K562 (cell line): ENCODE measurements around the gene RASAL1. TPM values are rescaled to one million over a fixed set of nuclear protein-coding genes. Genes with fewer than 3 reads are reported as not detected.
A peak's percentile ranks its signal among the peaks of the same experiment; 100 is the strongest.

Experiments
- ATAC-seq: fragments of 200-7000 bp; cut with Tn5 transposase; 3 replicates; pipeline ENCODE4 v1.9.1; 2020; ENCODE audit warnings: moderate library complexity
- BruUV-seq: library from RNA; stranded (reverse); fragments of 400-500 nt; replicated peaks from 2 replicates; lab custom pipeline; 2021; lab: Mats Ljungman, UMichigan
- CTCF ChIA-PET: fragments of 300-600 bp; formaldehyde crosslinking; extraction: SDS; loops from one replicate; lab custom pipeline; 2021; ENCODE audit warnings: low intra/inter-chr PET ratio; lab: Yijun Ruan, JAX
- POLR2A ChIA-PET: fragments of 300-600, 350-650 bp; sonication (Branson Sonifier 250); formaldehyde crosslinking; extraction: SDS; loops from one replicate; lab custom pipeline; 2021; ENCODE audit warnings: antibody characterized with exemption, inconsistent platforms; lab: Yijun Ruan, JAX
- DNase-seq, 4 experiments: peaks; one replicate each; pipeline versions ENCODE4 v3.0.0 to v3.0.0-alpha.2; 2011 to 2018; ENCODE audit warnings: low spot score in 3 of 4, mixed read lengths in 3 of 4; ENCODE audit errors: extremely low read depth in 1 of 4
- FAIRE-seq: peaks from 2 replicates; lab custom pipeline; 2011; peaks lifted over from hg19 to GRCh38; lab: Jason Lieb, UNC
- H2AFZ ChIP-seq: 2 replicates; pipeline ENCODE4 v1.6.0; 2011; ENCODE audit warnings: low read depth, low read length, control low read depth, inconsistent platforms
- H3K27ac ChIP-seq: fragments of 200-600 bp; 3 replicates; pipeline ENCODE4 v1.8.0; 2011; ENCODE audit warnings: low read depth, mild to moderate bottlenecking, control low read depth, inconsistent platforms, low read length, moderate library complexity, mixed read lengths; ENCODE audit errors: extremely low read depth
- H3K27me3 ChIP-seq, 2 experiments: fragments of 300-600 bp in 1 of 2; 2 replicates in 1 of 2; 3 replicates in 1 of 2; pipeline versions ENCODE4 v1.6.0 to v1.8.0; 2011; ENCODE audit warnings: inconsistent platforms in 2 of 2, low read length in 2 of 2, mild to moderate bottlenecking in 1 of 2, mixed read lengths in 1 of 2, moderate library complexity in 1 of 2; ENCODE audit not compliant: control insufficient read depth in 2 of 2, insufficient read depth in 2 of 2
- H3K36me3 ChIP-seq: fragments of 300-600 bp; 3 replicates; pipeline ENCODE4 v1.8.0; 2011; ENCODE audit warnings: mild to moderate bottlenecking, low read length, inconsistent platforms; ENCODE audit not compliant: control insufficient read depth, insufficient read depth
- H3K4me1 ChIP-seq, 2 experiments: fragments of 200-600 bp in 1 of 2; replicated peaks in 1 of 2; 2 replicates in 1 of 2; 3 replicates in 1 of 2; pipeline versions ENCODE4 v1.5.1 to v1.8.0; 2011; ENCODE audit warnings: inconsistent platforms in 2 of 2, low read length in 2 of 2, mild to moderate bottlenecking in 1 of 2, mixed read lengths in 1 of 2, moderate library complexity in 1 of 2; ENCODE audit not compliant: control insufficient read depth in 2 of 2, insufficient read depth in 2 of 2
- H3K4me2 ChIP-seq: 2 replicates; pipeline ENCODE4 v1.6.1; 2011; ENCODE audit warnings: low read length, control low read depth, inconsistent platforms, mixed read lengths; ENCODE audit not compliant: insufficient read depth
- H3K4me3 ChIP-seq: fragments of 200-600 bp; sonication (generic), shearing (Covaris generic); 2 replicates; pipeline ENCODE4 v1.5.1; 2016; ENCODE audit warnings: control low read depth, inconsistent platforms
- H3K79me2 ChIP-seq: fragments of 200-600 bp; 3 replicates; pipeline ENCODE4 v1.8.0; 2011; ENCODE audit warnings: low read length, inconsistent platforms; ENCODE audit not compliant: control insufficient read depth, insufficient read depth
- H3K9ac ChIP-seq, 2 experiments: 2 replicates each; pipeline versions ENCODE4 v1.6.0 to v1.6.1; 2011; ENCODE audit warnings: low read depth in 2 of 2, low read length in 2 of 2, control low read depth in 1 of 2, inconsistent platforms in 1 of 2, mild to moderate bottlenecking in 1 of 2, mixed read lengths in 1 of 2; ENCODE audit not compliant: insufficient read depth in 1 of 2
- H3K9me1 ChIP-seq: one replicate; pipeline ENCODE4 v1.6.0; 2011; ENCODE audit warnings: inconsistent platforms, mild to moderate bottlenecking, low read length, moderate library complexity; ENCODE audit not compliant: control insufficient read depth, insufficient read depth
- H3K9me3 ChIP-seq: replicated peaks from 2 replicates; pipeline ENCODE4 v1.5.1; 2011; ENCODE audit warnings: low read depth, low read length, inconsistent platforms; ENCODE audit not compliant: control insufficient read depth, insufficient read depth
- H4K20me1 ChIP-seq: replicated peaks from 2 replicates; pipeline ENCODE4 v1.6.1; 2011; ENCODE audit warnings: low read length, inconsistent platforms, mixed read lengths; ENCODE audit not compliant: control insufficient read depth, insufficient read depth
- BCOR ChIP-seq: fragments of 450-650 bp; IDR thresholded peaks from 2 replicates; pipeline ENCODE4 v1.6.1; 2016
- CHD4 ChIP-seq: fragments of 200-600 bp; sonication (generic); IDR thresholded peaks from 3 replicates; pipeline ENCODE4 v1.6.1; 2012; ENCODE audit warnings: low read depth, mild to moderate bottlenecking, mixed read lengths, low read length, inconsistent platforms; ENCODE audit not compliant: insufficient read depth, insufficient replicate concordance, poor library complexity, severe bottlenecking
- EHMT2 ChIP-seq: fragments of 450-650 bp; IDR thresholded peaks from 2 replicates; pipeline ENCODE4 v1.6.1; 2018; ENCODE audit warnings: antibody characterized with exemption
- KDM1A ChIP-seq, 2 experiments: fragments of 450-650 bp; IDR thresholded peaks; 2 replicates each; pipeline ENCODE4 v1.6.1; 2016; ENCODE audit warnings: mild to moderate bottlenecking in 2 of 2
- RBM25 ChIP-seq: fragments of 200-400 bp; formaldehyde crosslinking; IDR thresholded peaks from 2 replicates; pipeline ENCODE4 v1.6.1; 2018; ENCODE audit warnings: low read length, low read depth, moderate library complexity; ENCODE audit not compliant: severe bottlenecking
- ZFP36 ChIP-seq: fragments of 150-350 bp; IDR thresholded peaks from 2 replicates; pipeline ENCODE4 v1.6.1; 2018; ENCODE audit warnings: low read length, low read depth; ENCODE audit not compliant: partially characterized antibody
- WGBS: fragments of 100-300 bp; shearing (Covaris generic); methylation state at CpG from one replicate; pipeline ENCODE4 v1.1.6; 2016; ENCODE audit warnings: low coverage, mixed read lengths; ENCODE audit not compliant: insufficient coverage; ENCODE audit errors: missing lambda C conversion rate; 5-methylcytosine and 5-hydroxymethylcytosine counted together
- in situ Hi-C: fragments of 300-500 bp; cut with MboI; formaldehyde crosslinking; loops from 4 replicates; pipeline ENCODE4 v1.15.0; 2018; ENCODE audit warnings: inconsistent platforms, mixed read lengths
- intact Hi-C: fragments of 100-400 bp; cut with micrococcal nuclease; formaldehyde crosslinking; loops from 2 replicates; pipeline ENCODE4 v1.14.2; 2022
- polyA plus RNA-seq, 8 experiments: library from polyadenylated mRNA; depleted of rRNA in 4 of 8; stranded (reverse) in 5 of 8; unstranded in 3 of 8; fragments of >200 nt; fragmentation: Nextera tagmentation in 2 of 8; fragmentation: Illumina TruSeq in 1 of 8; extraction: Ambion mirVana in 2 of 8; extraction: Trizol in 1 of 8; gene quantifications; 2 replicates each; pipeline versions ENCODE4 v1.2.1 to v1.2.3, GENCODE V29; 2011 to 2014; ENCODE audit warnings: inconsistent platforms in 1 of 8, missing spikeins in 1 of 8
- total RNA-seq, 7 experiments: library from RNA; depleted of rRNA in 6 of 7; stranded (reverse); fragments of >200 nt in 6 of 7; fragmentation: Illumina TruSeq in 2 of 7; extraction: Trizol in 2 of 7; gene quantifications; 2 replicates each; pipeline versions ENCODE4 v1.2.1 to v1.2.3, GENCODE V29; 2011 to 2021; ENCODE audit warnings: low replicate concordance in 1 of 7

The RASAL1 gene
- total and polyA plus RNA-seq, 9 of the 15 experiments (the other 6 are each of a cell fraction or from before 2014, with no cell fraction given) = 0.06 to 0.16 (median 0.14) TPM; not detected in 6

- H3K27ac ChIP-seq = no peak overlapping the region
- peaks cover 7 to 45% of the 10 kb centered on the region in 2 experiments; a peak in 4 of 5 replicates for H3K27me3 ChIP-seq
- no peak overlapping the region for H2AFZ ChIP-seq
- TF ChIP-seq ZFP36 (peak; percentile 75), EHMT2 (no peak), KDM1A (IDR thresholded peaks at IDR 0.05) (peak in 1 of 2 experiments; percentile 15; a peak in 1 of 4 replicates), BCOR (0 out of 2 replicates have a peak, but pooled peaks have one; percentile 14), RBM25 (peak; percentile 73), CHD4 (no peak)
- no peak overlapping the region for H3K4me3 ChIP-seq
- no peaks in the 10 kb centered on the region for H3K79me2 ChIP-seq
- under 1% methylated on average over 9 of the region's 9 CpGs for WGBS
- no peak overlapping the region for H3K9ac ChIP-seq
- no peak overlapping the region for H3K4me2 ChIP-seq
- H3K9me3 ChIP-seq = no peaks in the 10 kb centered on the region
- H3K36me3 ChIP-seq = no peaks in the 10 kb centered on the region
- in situ Hi-C loops = no loop called here
- intact Hi-C loops = no loop called here
- DNase-seq = no peak
- ATAC-seq = no peak
- H4K20me1 ChIP-seq = peaks cover 15% of the 10 kb centered on the region; the same call in 1 of the 2 replicates
- CTCF ChIA-PET = no interaction called here
- BruUV-seq = no TSS peak
- H3K4me1 ChIP-seq = no peaks in the 10 kb centered on the region; a peak in 1 of 5 replicates
- no peak for FAIRE-seq
- POLR2A ChIA-PET = interaction anchor here (0.6 kb wide), 1 partner anchor 113 kb away, joined by 3 read pairs; no protein-coding TSS in a partner anchor
- H3K9me1 ChIP-seq = no peaks in the 10 kb centered on the region
Observed at GRCh38 chr12:113063396-113064350, 71.9 kb downstream of the RASAL1 start.
